ENCODE results near the gene MPP4. TPM values are rescaled to one million over a fixed set of nuclear protein-coding genes. Genes with fewer than 3 reads are reported as not detected.

MPP4 gene
- total and polyA plus RNA-seq, 4 donors: 0.08 to 0.22 (median 0.15) TPM; not detected in 1

- no peak for ATAC-seq (ENCODE audit: insufficient read depth, low FRiP score)
Measured at GRCh38 chr2:201734111-201734510, 35.7 kb upstream of the MPP4 start.

GRCh38 chr2:201733544-201733943 is 35.1 kb upstream of the MPP4 start:
- 79 to 98% methylated on average over 1 of the region's 1 CpG for WGBS, 2 donors
- Histone ChIP-seq H3K36me3 (ENCODE audit: control insufficient read depth in 4 of 4, insufficient read depth in 4 of 4, low read length in 4 of 4) (peaks cover 5 to 56% (median 33%) of the 10 kb centered on the region in 4 donors), H3K4me3 (no peak overlapping the region), H3K4me1 (ENCODE audit: control insufficient read depth in 5 of 5, insufficient read depth in 5 of 5, low read length in 5 of 5) (no peaks in the 10 kb centered on the region), H3K27me3 (ENCODE audit: control insufficient read depth in 3 of 3, insufficient read depth in 3 of 3, low read length in 2 of 3) (no peaks in the 10 kb centered on the region), H3K9me3 (ENCODE audit: control insufficient read depth in 4 of 4, insufficient read depth in 3 of 4, low read length in 3 of 4) (peaks cover 0 to 3% (median 0%) of the 10 kb centered on the region in 4 donors), H3K27ac (ENCODE audit: low read depth in 1 of 2, low read length in 1 of 2) (no peak overlapping the region), H3K9ac (ENCODE audit: insufficient read depth in 1 of 2, low read length in 2 of 2) (no peak overlapping the region)
- ATAC-seq (ENCODE audit: insufficient read depth, low FRiP score) (no peak), DNase-seq (no peak)
- no peak for TF ChIP-seq CTCF (IDR thresholded peaks at IDR 0.05; ENCODE audit: control extremely low read depth, extremely low read depth)

More at GRCh38 chr2:201734111-201734510, 35.7 kb upstream of the MPP4 start:
- peaks cover 0 to 3% (median 0%) of the 10 kb centered on the region in 4 donors for H3K9me3 ChIP-seq (ENCODE audit: control insufficient read depth in 4 of 4, insufficient read depth in 3 of 4, low read length in 3 of 4)
- H3K27ac ChIP-seq (ENCODE audit: low read depth in 1 of 2, low read length in 1 of 2): no peak overlapping the region
- WGBS, 2 donors: 90 to 93% methylated on average over 4 of the region's 4 CpGs
- H3K36me3 ChIP-seq (ENCODE audit: control insufficient read depth in 4 of 4, insufficient read depth in 4 of 4, low read length in 4 of 4): peaks cover 4 to 54% (median 33%) of the 10 kb centered on the region in 4 donors
- H3K4me3 ChIP-seq: no peak overlapping the region
- H3K9ac ChIP-seq (ENCODE audit: insufficient read depth in 1 of 2, low read length in 2 of 2): no peak overlapping the region
- no peaks in the 10 kb centered on the region for H3K27me3 ChIP-seq (ENCODE audit: control insufficient read depth in 3 of 3, insufficient read depth in 3 of 3, low read length in 2 of 3)
- no peak for DNase-seq
- no peak for TF ChIP-seq CTCF (IDR thresholded peaks at IDR 0.05; ENCODE audit: control extremely low read depth, extremely low read depth)
- H3K4me1 ChIP-seq (ENCODE audit: control insufficient read depth in 5 of 5, insufficient read depth in 5 of 5, low read length in 5 of 5): no peaks in the 10 kb centered on the region

GRCh38 chr2:201730651-201731285 is 32.3 kb upstream of the MPP4 start:
- H3K27me3 ChIP-seq (ENCODE audit: control insufficient read depth in 3 of 3, insufficient read depth in 3 of 3, low read length in 2 of 3): no peaks in the 10 kb centered on the region
- WGBS, 2 donors: 91 to 96% methylated on average over 5 of the region's 5 CpGs

More at GRCh38 chr2:201730651-201731285, 32.3 kb upstream of the MPP4 start:
- Histone ChIP-seq H3K4me1 (ENCODE audit: control insufficient read depth in 5 of 5, insufficient read depth in 5 of 5, low read length in 5 of 5) (no peaks in the 10 kb centered on the region), H3K9ac (ENCODE audit: insufficient read depth in 1 of 2, low read length in 2 of 2) (no peak overlapping the region), H3K27ac (ENCODE audit: low read depth in 1 of 2, low read length in 1 of 2) (no peak overlapping the region), H3K36me3 (ENCODE audit: control insufficient read depth in 4 of 4, insufficient read depth in 4 of 4, low read length in 4 of 4) (peaks cover 18 to 49% (median 33%) of the 10 kb centered on the region in 4 donors), H3K9me3 (ENCODE audit: control insufficient read depth in 4 of 4, insufficient read depth in 3 of 4, low read length in 3 of 4) (peaks cover 0 to 3% (median 0%) of the 10 kb centered on the region in 4 donors), H3K4me3 (no peak overlapping the region)
- DNase-seq (no peak), ATAC-seq (ENCODE audit: insufficient read depth, low FRiP score) (no peak)
- no peak for TF ChIP-seq CTCF (IDR thresholded peaks at IDR 0.05; ENCODE audit: control extremely low read depth, extremely low read depth)

Data from lung (tissue), 12 donors.